HG02852 (cell line): ENCODE measurements around the gene RPS6KA2.

Source experiments
- ATAC-seq: cut with Tn5 transposase; IDR thresholded peaks from one replicate; pipeline ENCODE4 v1.9.1; 2021; ENCODE audit warnings: mild to moderate bottlenecking, moderate library complexity; ENCODE audit not compliant: unreplicated experiment

RPS6KA2 gene

GRCh38 chr6:166656230-166657151 is 29.4 kb upstream of the RPS6KA2 start:
- ATAC-seq, result no peak

GRCh38 chr6:166655713-166656229 is 28.7 kb upstream of the RPS6KA2 start:
- no peak for ATAC-seq

- ATAC-seq, result no peak
Observed at GRCh38 chr6:166655251-166655650, 28.2 kb upstream of the RPS6KA2 start.

- ATAC-seq, result no peak
Observed at GRCh38 chr6:166654573-166654972, 27.5 kb upstream of the RPS6KA2 start.

- ATAC-seq, result no peak
Observed at GRCh38 chr6:166653639-166653941, 26.5 kb upstream of the RPS6KA2 start.

GRCh38 chr6:166650824-166651807 is 24.1 kb upstream of the RPS6KA2 start:
- no peak for ATAC-seq

GRCh38 chr6:166650047-166650446 is 23.0 kb upstream of the RPS6KA2 start:
- ATAC-seq, result no peak

- ATAC-seq, result no peak
Observed at GRCh38 chr6:166648846-166649245, 21.8 kb upstream of the RPS6KA2 start.

GRCh38 chr6:166647896-166648295 is 20.8 kb upstream of the RPS6KA2 start:
- ATAC-seq, result no peak

- ATAC-seq, result no peak
Observed at GRCh38 chr6:166646716-166647115, 19.7 kb upstream of the RPS6KA2 start.

GRCh38 chr6:166645896-166646295 is 18.8 kb upstream of the RPS6KA2 start:
- ATAC-seq, result no peak

GRCh38 chr6:166644681-166645080 is 17.6 kb upstream of the RPS6KA2 start:
- no peak for ATAC-seq

GRCh38 chr6:166643891-166644590 is 17.0 kb upstream of the RPS6KA2 start:
- ATAC-seq, result no peak

- ATAC-seq, result no peak
Observed at GRCh38 chr6:166642646-166643045, 15.6 kb upstream of the RPS6KA2 start.

- ATAC-seq, result no peak
Observed at GRCh38 chr6:166640342-166641043, 13.4 kb upstream of the RPS6KA2 start.

GRCh38 chr6:166639921-166640320 is 12.9 kb upstream of the RPS6KA2 start:
- no peak for ATAC-seq

GRCh38 chr6:166638573-166638964 is 11.5 kb upstream of the RPS6KA2 start:
- ATAC-seq, result no peak

- ATAC-seq, result no peak
Observed at GRCh38 chr6:166637812-166638572, 10.9 kb upstream of the RPS6KA2 start.

GRCh38 chr6:166636934-166637333 is 9.9 kb upstream of the RPS6KA2 start:
- ATAC-seq, result no peak
